ENCODE results near the gene DTWD1. TPM values are rescaled to one million over a fixed set of nuclear protein-coding genes. Genes with fewer than 3 reads are reported as not detected.
"Not testable (repeated sequence)": the region's sequence is repeated elsewhere in the genome, so short reads cannot be mapped to it uniquely, and the experiment has no call there.

DTWD1 gene
- total and polyA plus RNA-seq, 2 of the 13 experiments (the other 11 are each of a cell fraction or from before 2014, with no cell fraction given) = 12.7 to 18.3 TPM

DNA sequence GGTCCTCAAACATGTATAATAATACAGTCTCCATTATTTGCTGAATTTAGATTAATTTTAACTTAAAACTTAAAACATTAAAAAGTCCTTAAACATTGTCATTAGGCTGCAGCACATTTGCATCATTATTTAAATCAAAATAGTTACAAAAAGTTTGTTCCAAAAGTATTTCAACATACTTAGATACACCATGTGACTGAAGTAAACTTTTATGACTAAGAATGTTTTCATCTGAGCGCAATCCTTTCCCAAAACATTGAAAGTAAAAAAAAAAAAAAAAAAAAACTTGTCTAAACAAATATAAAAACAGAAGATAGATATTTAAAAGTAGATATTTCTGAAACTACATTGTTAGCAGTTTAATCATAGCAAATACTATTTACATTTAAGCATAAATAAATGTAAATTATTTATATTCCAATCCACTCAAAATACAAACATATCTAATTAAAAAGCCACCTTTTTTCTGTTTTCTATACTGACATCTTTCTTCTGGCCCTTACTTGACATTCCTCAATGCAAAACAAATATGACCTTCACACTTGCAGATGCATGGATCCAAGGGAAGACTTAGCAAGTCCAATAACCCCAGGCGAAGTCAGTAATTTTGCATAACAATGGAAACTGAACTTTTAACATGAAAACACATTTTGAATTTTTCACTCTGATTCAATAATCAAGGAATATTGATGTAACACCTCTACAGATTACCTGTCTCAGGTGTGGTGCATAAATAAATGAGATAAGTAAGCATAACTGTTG is 10.5 kb upstream of the DTWD1 start (continued):
- no peak for TF ChIP-seq FIP1L1 (IDR thresholded peaks at IDR 0.05; ENCODE audit: borderline replicate concordance, insufficient read depth, low read depth, low read length)

DNA sequence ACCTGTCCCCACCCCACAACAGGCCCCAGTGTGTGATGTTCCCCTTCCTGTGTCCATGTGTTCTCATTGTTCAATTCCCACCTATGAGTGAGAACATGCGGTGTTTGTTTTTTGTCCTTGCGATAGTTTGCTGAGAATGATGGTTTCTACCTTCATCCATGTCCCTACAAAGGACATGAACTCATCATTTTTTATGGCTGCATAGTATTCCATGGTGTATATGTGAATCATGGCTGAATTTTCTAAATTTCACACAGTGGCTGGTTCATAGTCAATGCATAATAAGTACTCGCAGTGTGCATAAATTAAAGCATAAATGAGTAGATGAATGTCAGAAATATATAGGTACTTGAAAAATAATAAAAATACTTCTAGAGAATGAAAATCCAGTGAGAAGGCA is 8.6 kb upstream of the DTWD1 start:
- H3K4me1 ChIP-seq (ENCODE audit: insufficient read depth, low read length); CTCF ChIA-PET (ENCODE audit: low intra/inter-chr PET ratio, low total read pairs); FAIRE-seq; intact Hi-C loops (cut with micrococcal nuclease; ENCODE audit: unreplicated experiment); H3K36me3 ChIP-seq (replicated peaks in 1 of 2; ENCODE audit: control insufficient read depth in 1 of 2, insufficient read depth in 2 of 2, low read length in 2 of 2); H3K9me3 ChIP-seq (ENCODE audit: low read length); H3K27ac ChIP-seq (ENCODE audit: extremely low read length, insufficient read depth, low read length); H3K9ac ChIP-seq (ENCODE audit: insufficient read depth, low read depth, low read length); H3K79me2 ChIP-seq (ENCODE audit: insufficient read depth, low read length); ATAC-seq; DNase-seq (ENCODE audit: low spot score); H3K4me3 ChIP-seq (replicated peaks in 1 of 3; ENCODE audit: insufficient read depth in 1 of 3, low read depth in 2 of 3, low read length in 3 of 3); POLR2A ChIA-PET; in situ Hi-C loops (cut with HindIII; ENCODE audit: extremely low pct_ligation_motif_present, low pct_unique_long_range_greater_than_20kb); H3K4me2 ChIP-seq (ENCODE audit: low read depth, low read length); H2AFZ ChIP-seq (ENCODE audit: low read length); BruUV-seq (replicated peaks); H3K27me3 ChIP-seq (ENCODE audit: control insufficient read depth in 1 of 2, insufficient read depth in 2 of 2, low read length in 2 of 2); H4K20me1 ChIP-seq (ENCODE audit: insufficient read depth, low read length): not testable (repeated sequence)
- 98% methylated on average over 3 of the region's 3 CpGs for WGBS (ENCODE audit: low lambda C conversion rate)

DNA sequence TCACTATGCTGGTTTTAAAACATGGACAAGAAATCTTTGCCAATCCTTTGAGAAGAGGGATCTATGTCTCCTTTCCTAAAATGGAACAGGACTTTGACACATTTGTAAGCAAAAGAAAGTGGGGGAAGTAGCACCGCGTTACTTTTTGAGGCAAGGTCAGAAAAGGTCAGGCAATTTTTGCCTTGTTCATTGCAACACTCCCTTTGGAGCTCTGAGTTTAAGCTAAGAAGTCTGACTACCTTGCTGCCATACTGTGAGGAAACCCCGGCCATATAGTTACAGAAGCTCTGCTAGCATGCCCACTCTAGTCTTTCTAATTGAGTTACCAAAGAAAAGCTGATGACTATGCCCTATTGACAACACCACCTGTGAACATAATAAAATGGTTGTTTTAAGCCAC is 1.6 kb upstream of the DTWD1 start:
- Histone ChIP-seq H3K36me3 (replicated peaks in 1 of 2; ENCODE audit: control insufficient read depth in 1 of 2, insufficient read depth in 2 of 2, low read length in 2 of 2) (no peaks in the 10 kb centered on the region), H3K4me1 (ENCODE audit: insufficient read depth, low read length) (peaks cover 35% of the 10 kb centered on the region), H4K20me1 (ENCODE audit: insufficient read depth, low read length) (no peaks in the 10 kb centered on the region), H3K27ac (ENCODE audit: extremely low read length, insufficient read depth, low read length) (no peak overlapping the region), H3K9ac (ENCODE audit: insufficient read depth, low read depth, low read length) (no peak overlapping the region), H3K4me2 (ENCODE audit: low read depth, low read length) (peak overlapping the region; percentile 83; the same call in 1 of the 2 replicates), H3K27me3 (ENCODE audit: control insufficient read depth in 1 of 2, insufficient read depth in 2 of 2, low read length in 2 of 2) (no peaks in the 10 kb centered on the region; a peak in 1 of 5 replicates), H3K4me3 (replicated peaks in 1 of 3; ENCODE audit: insufficient read depth in 1 of 3, low read depth in 2 of 3, low read length in 3 of 3) (no peak overlapping the region), H2AFZ (ENCODE audit: low read length) (no peak overlapping the region), H3K79me2 (ENCODE audit: insufficient read depth, low read length) (peaks cover 13% of the 10 kb centered on the region), H3K9me3 (ENCODE audit: low read length) (no peaks in the 10 kb centered on the region)
- 55% methylated on average over 3 of the region's 3 CpGs for WGBS (ENCODE audit: low lambda C conversion rate)
- ATAC-seq (no peak), DNase-seq (ENCODE audit: low spot score) (no peak), FAIRE-seq (peak; percentile 15)
- TF ChIP-seq, protein P1, sequence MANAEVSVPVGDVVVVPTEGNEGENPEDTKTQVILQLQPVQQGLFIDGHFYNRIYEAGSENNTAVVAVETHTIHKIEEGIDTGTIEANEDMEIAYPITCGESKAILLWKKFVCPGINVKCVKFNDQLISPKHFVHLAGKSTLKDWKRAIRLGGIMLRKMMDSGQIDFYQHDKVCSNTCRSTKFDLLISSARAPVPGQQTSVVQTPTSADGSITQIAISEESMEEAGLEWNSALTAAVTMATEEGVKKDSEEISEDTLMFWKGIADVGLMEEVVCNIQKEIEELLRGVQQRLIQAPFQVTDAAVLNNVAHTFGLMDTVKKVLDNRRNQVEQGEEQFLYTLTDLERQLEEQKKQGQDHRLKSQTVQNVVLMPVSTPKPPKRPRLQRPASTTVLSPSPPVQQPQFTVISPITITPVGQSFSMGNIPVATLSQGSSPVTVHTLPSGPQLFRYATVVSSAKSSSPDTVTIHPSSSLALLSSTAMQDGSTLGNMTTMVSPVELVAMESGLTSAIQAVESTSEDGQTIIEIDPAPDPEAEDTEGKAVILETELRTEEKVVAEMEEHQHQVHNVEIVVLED (CRISPR knock-in tag; IDR thresholded peaks at IDR 0.05; ENCODE audit: borderline replicate concordance) = no peak
- TF ChIP-seq NR2F6 (IDR thresholded peaks at IDR 0.05) (no peak), NR2F6 (CRISPR knock-in tag; IDR thresholded peaks at IDR 0.05) (0 out of 2 replicates have a peak, but pooled peaks have one; percentile 18)
- no TSS peak for BruUV-seq (replicated peaks)
- in situ Hi-C loops (cut with HindIII; ENCODE audit: extremely low pct_ligation_motif_present, low pct_unique_long_range_greater_than_20kb) (no loop called here), intact Hi-C loops (cut with micrococcal nuclease; ENCODE audit: unreplicated experiment) (no loop called here)
- CTCF ChIA-PET (ENCODE audit: low intra/inter-chr PET ratio, low total read pairs) = no interaction called here
- POLR2A ChIA-PET = interaction anchor here (4.9 kb wide), 1 partner anchor 27 kb away, joined by 31 read pairs; no protein-coding TSS in a partner anchor

All from HepG2 (cell line).